Cardiac muscle cell (in vitro differentiated cells and primary cell): ENCODE results near the gene FCRL1. TPM values are rescaled to one million over a fixed set of nuclear protein-coding genes. Genes with fewer than 3 reads are reported as not detected.

Source experiments
- DNase-seq, 2 donors: peaks; one replicate each; pipeline versions ENCODE4 v3.0.0 to v3.0.0-alpha.2; 2010 to 2017; ENCODE audit warnings: low read depth in 1 of 2, low spot score in 1 of 2
- H3K27ac ChIP-seq: fragments of 200-600 bp; sonication (generic); 2 replicates; pipeline ENCODE4 v1.5.1; 2016
- H3K27me3 ChIP-seq: fragments of 200-600 bp; sonication (generic); 2 replicates; pipeline ENCODE4 v1.6.0; 2016; ENCODE audit warnings: control low read depth
- H3K36me3 ChIP-seq: fragments of 200-600 bp; sonication (generic); 2 replicates; pipeline ENCODE4 v1.5.1; 2016; ENCODE audit warnings: control low read depth
- H3K4me1 ChIP-seq: fragments of 200-600 bp; sonication (generic); 2 replicates; pipeline ENCODE4 v1.8.1; 2017; ENCODE audit warnings: low read depth, mild to moderate bottlenecking, mixed run types
- H3K4me3 ChIP-seq: fragments of 200-600 bp; sonication (generic); 2 replicates; pipeline ENCODE4 v1.5.1; 2016; ENCODE audit warnings: mild to moderate bottlenecking
- H3K9me3 ChIP-seq: fragments of 200-600 bp; sonication (generic); 2 replicates; pipeline ENCODE4 v1.5.1; 2017; ENCODE audit warnings: low read depth, mild to moderate bottlenecking, control low read depth
- polyA plus RNA-seq: library from polyadenylated mRNA; unstranded; fragments of >200 nt; fragmentation: Nextera tagmentation; extraction: Ambion mirVana; gene quantifications from 2 replicates; pipeline ENCODE4 v1.2.1, GENCODE V29; 2016
- total RNA-seq: library from RNA; depleted of rRNA; stranded (reverse); fragments of >200 nt; gene quantifications from 2 replicates; pipeline ENCODE4 v1.2.3, GENCODE V29; 2016
- TF ChIP-seq, protein P1 (sequence below): IDR thresholded peaks from 2 replicates; pipeline ENCODE4 v1.5.1; 2012; ENCODE audit warnings: low read depth, mild to moderate bottlenecking, low read length

Gene FCRL1
- total and polyA plus RNA-seq, 2 experiments from 2014 or later: not detected

GRCh38 chr1:157751283-157751682 lies 68.6 kb downstream of the FCRL1 start:
- H3K9me3 ChIP-seq: no peaks in the 10 kb centered on the region
- TF ChIP-seq, protein P1, sequence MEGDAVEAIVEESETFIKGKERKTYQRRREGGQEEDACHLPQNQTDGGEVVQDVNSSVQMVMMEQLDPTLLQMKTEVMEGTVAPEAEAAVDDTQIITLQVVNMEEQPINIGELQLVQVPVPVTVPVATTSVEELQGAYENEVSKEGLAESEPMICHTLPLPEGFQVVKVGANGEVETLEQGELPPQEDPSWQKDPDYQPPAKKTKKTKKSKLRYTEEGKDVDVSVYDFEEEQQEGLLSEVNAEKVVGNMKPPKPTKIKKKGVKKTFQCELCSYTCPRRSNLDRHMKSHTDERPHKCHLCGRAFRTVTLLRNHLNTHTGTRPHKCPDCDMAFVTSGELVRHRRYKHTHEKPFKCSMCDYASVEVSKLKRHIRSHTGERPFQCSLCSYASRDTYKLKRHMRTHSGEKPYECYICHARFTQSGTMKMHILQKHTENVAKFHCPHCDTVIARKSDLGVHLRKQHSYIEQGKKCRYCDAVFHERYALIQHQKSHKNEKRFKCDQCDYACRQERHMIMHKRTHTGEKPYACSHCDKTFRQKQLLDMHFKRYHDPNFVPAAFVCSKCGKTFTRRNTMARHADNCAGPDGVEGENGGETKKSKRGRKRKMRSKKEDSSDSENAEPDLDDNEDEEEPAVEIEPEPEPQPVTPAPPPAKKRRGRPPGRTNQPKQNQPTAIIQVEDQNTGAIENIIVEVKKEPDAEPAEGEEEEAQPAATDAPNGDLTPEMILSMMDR: no peak
- no peaks in the 10 kb centered on the region for H3K4me1 ChIP-seq
- H3K27me3 ChIP-seq: peaks cover 22% of the 10 kb centered on the region
- no peak for DNase-seq
- H3K4me3 ChIP-seq: no peak overlapping the region
- H3K36me3 ChIP-seq: no peaks in the 10 kb centered on the region
- no peak overlapping the region for H3K27ac ChIP-seq

GRCh38 chr1:157748262-157748817 lies 71.6 kb downstream of the FCRL1 start:
- H3K27ac ChIP-seq: no peak overlapping the region
- H3K27me3 ChIP-seq: peaks cover 28% of the 10 kb centered on the region
- no peaks in the 10 kb centered on the region for H3K36me3 ChIP-seq
- H3K9me3 ChIP-seq: no peaks in the 10 kb centered on the region
- H3K4me1 ChIP-seq: no peaks in the 10 kb centered on the region
- no peak overlapping the region for H3K4me3 ChIP-seq
- TF ChIP-seq, protein P1: no peak
- no peak for DNase-seq

Other genes with a start within 250 kb of the FCRL1 start
- gene FCRL4, start 222.0 kb downstream of the FCRL1 start, total RNA-seq: not detected in 2 replicates
- gene FCRL4, start 222.0 kb downstream of the FCRL1 start, polyA plus RNA-seq: not detected in 2 replicates
- gene FCRL3, start 119.4 kb downstream of the FCRL1 start, total RNA-seq: not detected in 2 replicates
- not detected in 2 replicates for gene FCRL3, start 119.4 kb downstream of the FCRL1 start, polyA plus RNA-seq
- gene FCRL2, start 43.0 kb downstream of the FCRL1 start, total RNA-seq: not detected in 2 replicates
- gene FCRL2, start 43.0 kb downstream of the FCRL1 start, polyA plus RNA-seq: not detected in 2 replicates
- gene CD5L, start 21.7 kb upstream of the FCRL1 start, total RNA-seq: not detected in 2 replicates
- gene CD5L, start 21.7 kb upstream of the FCRL1 start, polyA plus RNA-seq: not detected in 2 replicates
- 24.8 and 33.2 TPM in 2 replicates for gene KIRREL1, start 173.5 kb upstream of the FCRL1 start, total RNA-seq
- 8.2 and 10.6 TPM in 2 replicates for gene KIRREL1, start 173.5 kb upstream of the FCRL1 start, polyA plus RNA-seq